ENCODE data around the gene ZNF331.

ZNF331 gene

DNA sequence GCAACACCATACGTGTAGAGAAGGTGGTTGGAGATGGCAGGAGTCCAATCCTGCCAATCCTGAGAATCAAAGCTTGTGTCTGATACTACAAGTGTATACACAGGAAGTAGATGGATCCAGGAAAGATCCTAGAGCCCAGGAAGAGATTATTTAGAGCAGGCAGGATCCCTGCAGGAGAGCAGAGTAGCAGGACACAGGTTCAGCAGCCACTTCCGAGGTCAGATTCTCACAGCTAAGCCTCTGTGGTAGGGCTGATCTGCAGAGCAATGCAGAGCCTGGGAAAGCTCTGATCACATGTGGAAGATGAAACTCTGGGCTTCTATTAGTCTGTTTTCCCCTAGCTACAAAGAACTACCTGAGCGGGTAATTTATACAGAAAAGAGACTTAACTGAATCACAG is 28.5 kb upstream of the ZNF331 start:
- H3K36me3 ChIP-seq (ENCODE audit: low read length): no peaks in the 10 kb centered on the region
- H4K20me1 ChIP-seq (ENCODE audit: low read depth, low read length): no peaks in the 10 kb centered on the region
- H3K79me2 ChIP-seq (ENCODE audit: insufficient read depth, low read length): no peaks in the 10 kb centered on the region
- H3K27me3 ChIP-seq (ENCODE audit: low read length): no peaks in the 10 kb centered on the region; the same call in 1 of the 2 replicates
- no peak overlapping the region for H2AFZ ChIP-seq (ENCODE audit: low read depth, low read length, severe bottlenecking)
- no peaks in the 10 kb centered on the region for H3K9me2 ChIP-seq (replicated peaks; ENCODE audit: insufficient read depth, low read length)
- no peak overlapping the region for H3K4me3 ChIP-seq (ENCODE audit: insufficient read depth, low read length, poor library complexity, severe bottlenecking)
- H3F3A ChIP-seq (ENCODE audit: insufficient read depth): no peaks in the 10 kb centered on the region
- H3K27ac ChIP-seq (ENCODE audit: low read depth, low read length): no peak overlapping the region
- H3K9me3 ChIP-seq (ENCODE audit: insufficient read depth, low read length): no peaks in the 10 kb centered on the region
- no peak overlapping the region for H3K9ac ChIP-seq (ENCODE audit: low read length)
- TF ChIP-seq EZH2phosphoT487 (conservative IDR thresholded peaks at IDR 0.05; ENCODE audit: low read length): no peak
- TF ChIP-seq, protein P1, sequence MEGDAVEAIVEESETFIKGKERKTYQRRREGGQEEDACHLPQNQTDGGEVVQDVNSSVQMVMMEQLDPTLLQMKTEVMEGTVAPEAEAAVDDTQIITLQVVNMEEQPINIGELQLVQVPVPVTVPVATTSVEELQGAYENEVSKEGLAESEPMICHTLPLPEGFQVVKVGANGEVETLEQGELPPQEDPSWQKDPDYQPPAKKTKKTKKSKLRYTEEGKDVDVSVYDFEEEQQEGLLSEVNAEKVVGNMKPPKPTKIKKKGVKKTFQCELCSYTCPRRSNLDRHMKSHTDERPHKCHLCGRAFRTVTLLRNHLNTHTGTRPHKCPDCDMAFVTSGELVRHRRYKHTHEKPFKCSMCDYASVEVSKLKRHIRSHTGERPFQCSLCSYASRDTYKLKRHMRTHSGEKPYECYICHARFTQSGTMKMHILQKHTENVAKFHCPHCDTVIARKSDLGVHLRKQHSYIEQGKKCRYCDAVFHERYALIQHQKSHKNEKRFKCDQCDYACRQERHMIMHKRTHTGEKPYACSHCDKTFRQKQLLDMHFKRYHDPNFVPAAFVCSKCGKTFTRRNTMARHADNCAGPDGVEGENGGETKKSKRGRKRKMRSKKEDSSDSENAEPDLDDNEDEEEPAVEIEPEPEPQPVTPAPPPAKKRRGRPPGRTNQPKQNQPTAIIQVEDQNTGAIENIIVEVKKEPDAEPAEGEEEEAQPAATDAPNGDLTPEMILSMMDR (IDR thresholded peaks at IDR 0.05; ENCODE audit: insufficient read depth, low read length, poor library complexity, severe bottlenecking): no peak
- H3K4me2 ChIP-seq (ENCODE audit: low read depth, low read length, poor library complexity, severe bottlenecking): no peak overlapping the region

DNA sequence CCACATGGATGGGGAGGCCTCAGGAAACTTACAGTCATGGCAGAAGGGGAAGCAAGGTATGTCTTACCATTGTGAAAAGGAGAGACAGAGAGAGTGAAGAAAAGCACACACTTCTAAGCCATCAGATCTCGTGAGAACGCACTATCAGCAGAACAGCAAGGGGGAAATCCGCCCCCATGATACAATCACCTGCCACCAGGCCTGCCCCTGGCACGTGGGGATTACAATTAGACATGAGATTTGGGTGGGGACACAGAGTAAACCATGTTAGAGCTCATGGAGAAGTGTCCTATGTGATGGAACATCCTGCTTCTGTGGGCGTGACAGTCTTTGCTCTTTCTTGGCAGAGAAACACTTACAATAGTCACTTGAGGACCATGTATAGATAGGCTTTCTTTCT is 28.1 kb upstream of the ZNF331 start:
- no peak overlapping the region for H3K27ac ChIP-seq (ENCODE audit: low read depth, low read length)
- TF ChIP-seq, protein P1 (IDR thresholded peaks at IDR 0.05; ENCODE audit: insufficient read depth, low read length, poor library complexity, severe bottlenecking): no peak
- TF ChIP-seq EZH2phosphoT487 (conservative IDR thresholded peaks at IDR 0.05; ENCODE audit: low read length): no peak
- no peak overlapping the region for H3K9ac ChIP-seq (ENCODE audit: low read length)
- no peaks in the 10 kb centered on the region for H3K9me3 ChIP-seq (ENCODE audit: insufficient read depth, low read length)
- no peak overlapping the region for H2AFZ ChIP-seq (ENCODE audit: low read depth, low read length, severe bottlenecking)
- no peaks in the 10 kb centered on the region for H4K20me1 ChIP-seq (ENCODE audit: low read depth, low read length)
- no peaks in the 10 kb centered on the region for H3F3A ChIP-seq (ENCODE audit: insufficient read depth)
- H3K36me3 ChIP-seq (ENCODE audit: low read length): no peaks in the 10 kb centered on the region
- H3K27me3 ChIP-seq (ENCODE audit: low read length): no peaks in the 10 kb centered on the region; the same call in 1 of the 2 replicates
- no peaks in the 10 kb centered on the region for H3K9me2 ChIP-seq (replicated peaks; ENCODE audit: insufficient read depth, low read length)
- H3K4me2 ChIP-seq (ENCODE audit: low read depth, low read length, poor library complexity, severe bottlenecking): no peak overlapping the region
- no peaks in the 10 kb centered on the region for H3K79me2 ChIP-seq (ENCODE audit: insufficient read depth, low read length)
- no peak overlapping the region for H3K4me3 ChIP-seq (ENCODE audit: insufficient read depth, low read length, poor library complexity, severe bottlenecking)

DNA sequence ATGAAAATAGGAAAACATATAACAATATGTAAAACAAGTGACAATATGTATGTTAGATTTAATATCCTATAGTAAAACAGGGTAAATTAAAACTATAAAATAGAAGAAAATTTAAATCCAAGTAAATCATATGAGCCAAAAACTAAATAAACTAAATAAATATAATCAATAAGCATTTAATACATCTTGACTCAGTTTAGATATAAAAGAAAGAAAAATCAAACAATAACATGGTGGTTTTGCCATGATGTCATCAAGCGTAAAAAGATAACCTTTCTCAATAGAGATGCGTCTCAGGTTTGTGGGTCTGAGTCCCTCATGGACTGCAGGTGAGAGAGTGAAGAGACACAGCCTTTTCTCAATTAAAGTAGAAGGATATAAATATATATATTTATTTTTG is 26.6 kb upstream of the ZNF331 start:
- TF ChIP-seq, protein P1 (IDR thresholded peaks at IDR 0.05; ENCODE audit: insufficient read depth, low read length, poor library complexity, severe bottlenecking): no peak
- TF ChIP-seq EZH2phosphoT487 (conservative IDR thresholded peaks at IDR 0.05; ENCODE audit: low read length): no peak
- no peak overlapping the region for H3K4me3 ChIP-seq (ENCODE audit: insufficient read depth, low read length, poor library complexity, severe bottlenecking)
- H3K4me2 ChIP-seq (ENCODE audit: low read depth, low read length, poor library complexity, severe bottlenecking): no peak overlapping the region
- H3F3A ChIP-seq (ENCODE audit: insufficient read depth): no peaks in the 10 kb centered on the region
- H2AFZ ChIP-seq (ENCODE audit: low read depth, low read length, severe bottlenecking): no peak overlapping the region
- no peaks in the 10 kb centered on the region for H4K20me1 ChIP-seq (ENCODE audit: low read depth, low read length)
- H3K9me2 ChIP-seq (replicated peaks; ENCODE audit: insufficient read depth, low read length): no peaks in the 10 kb centered on the region
- no peaks in the 10 kb centered on the region for H3K79me2 ChIP-seq (ENCODE audit: insufficient read depth, low read length)
- H3K9ac ChIP-seq (ENCODE audit: low read length): no peak overlapping the region
- no peaks in the 10 kb centered on the region for H3K36me3 ChIP-seq (ENCODE audit: low read length)
- H3K9me3 ChIP-seq (ENCODE audit: insufficient read depth, low read length): no peaks in the 10 kb centered on the region
- H3K27me3 ChIP-seq (ENCODE audit: low read length): no peaks in the 10 kb centered on the region; the same call in 1 of the 2 replicates
- no peak overlapping the region for H3K27ac ChIP-seq (ENCODE audit: low read depth, low read length)

Measured in SU-DHL-6 (cell line).